ENCODE measurements around the gene LTBP2.

The LTBP2 gene

GRCh38 chr14:74638066-74638465, 26.0 kb upstream of the LTBP2 start:
- DNase-seq (ENCODE audit: low read depth): no peak

GRCh38 chr14:74637178-74637550, 25.1 kb upstream of the LTBP2 start:
- DNase-seq (ENCODE audit: low read depth): no peak

GRCh38 chr14:74636424-74637177, 24.6 kb upstream of the LTBP2 start:
- DNase-seq (ENCODE audit: low read depth): no peak

GRCh38 chr14:74635847-74636246, 23.8 kb upstream of the LTBP2 start:
- no peak for DNase-seq (ENCODE audit: low read depth)

- no peak for DNase-seq (ENCODE audit: low read depth)
Observed at GRCh38 chr14:74634964-74635363, 22.9 kb upstream of the LTBP2 start.

GRCh38 chr14:74634481-74634880, 22.4 kb upstream of the LTBP2 start:
- no peak for DNase-seq (ENCODE audit: low read depth)

- no peak for DNase-seq (ENCODE audit: low read depth)
Observed at GRCh38 chr14:74630881-74631690, 19.0 kb upstream of the LTBP2 start.

GRCh38 chr14:74628418-74628817, 16.4 kb upstream of the LTBP2 start:
- DNase-seq (ENCODE audit: low read depth): no peak

GRCh38 chr14:74627076-74627475, 15.0 kb upstream of the LTBP2 start:
- DNase-seq (ENCODE audit: low read depth): no peak

GRCh38 chr14:74622257-74622656, 10.2 kb upstream of the LTBP2 start:
- DNase-seq (ENCODE audit: low read depth): no peak

- no peak for DNase-seq (ENCODE audit: low read depth)
Observed at GRCh38 chr14:74621556-74621955, 9.5 kb upstream of the LTBP2 start.

GRCh38 chr14:74620923-74621322, 8.9 kb upstream of the LTBP2 start:
- DNase-seq (ENCODE audit: low read depth): no peak

GRCh38 chr14:74620497-74620921, 8.5 kb upstream of the LTBP2 start:
- DNase-seq (ENCODE audit: low read depth): peak; percentile 83

- peak; percentile 96 for DNase-seq (ENCODE audit: low read depth)
Observed at GRCh38 chr14:74619672-74620131, 7.7 kb upstream of the LTBP2 start.

GRCh38 chr14:74618078-74618952, 6.3 kb upstream of the LTBP2 start:
- DNase-seq (ENCODE audit: low read depth): no peak

- DNase-seq (ENCODE audit: low read depth): no peak
Observed at GRCh38 chr14:74616996-74617700, 5.1 kb upstream of the LTBP2 start.

GRCh38 chr14:74616507-74616906, 4.5 kb upstream of the LTBP2 start:
- peak; percentile 84 for DNase-seq (ENCODE audit: low read depth)

GRCh38 chr14:74615735-74616134, 3.7 kb upstream of the LTBP2 start:
- DNase-seq (ENCODE audit: low read depth): no peak

- no peak for DNase-seq (ENCODE audit: low read depth)
Observed at GRCh38 chr14:74614508-74615495, 2.8 kb upstream of the LTBP2 start.

GRCh38 chr14:74613211-74613914, 1.3 kb upstream of the LTBP2 start:
- DNase-seq (ENCODE audit: low read depth): no peak

Measured in stromal cell of bone marrow (primary cell).